ENCODE results near the gene ERG.

ERG gene

DNA sequence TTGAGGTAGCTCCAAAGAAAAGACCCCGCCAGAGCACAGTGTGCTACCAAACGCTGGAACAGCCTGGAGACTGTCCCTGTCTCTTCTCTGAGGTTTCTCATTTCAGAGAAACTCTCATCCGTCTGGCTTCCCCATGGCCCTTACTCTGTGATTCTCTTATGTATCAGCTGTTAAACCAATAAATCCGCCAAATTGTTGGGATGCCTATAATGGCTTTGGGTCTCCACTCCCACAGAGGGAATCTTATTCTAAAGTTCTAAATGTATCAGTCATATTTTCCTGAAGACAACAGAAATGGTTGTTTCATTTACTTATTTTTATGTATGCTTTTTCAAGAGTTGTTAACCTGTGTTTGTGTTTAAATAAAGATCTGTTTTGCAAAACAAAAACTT is 4.0 kb downstream of the ERG start:
- no peak for DNase-seq (ENCODE audit: low spot score)
- H3K4me3 ChIP-seq, result peak overlapping the region; percentile 49
- TF ChIP-seq, protein P1, sequence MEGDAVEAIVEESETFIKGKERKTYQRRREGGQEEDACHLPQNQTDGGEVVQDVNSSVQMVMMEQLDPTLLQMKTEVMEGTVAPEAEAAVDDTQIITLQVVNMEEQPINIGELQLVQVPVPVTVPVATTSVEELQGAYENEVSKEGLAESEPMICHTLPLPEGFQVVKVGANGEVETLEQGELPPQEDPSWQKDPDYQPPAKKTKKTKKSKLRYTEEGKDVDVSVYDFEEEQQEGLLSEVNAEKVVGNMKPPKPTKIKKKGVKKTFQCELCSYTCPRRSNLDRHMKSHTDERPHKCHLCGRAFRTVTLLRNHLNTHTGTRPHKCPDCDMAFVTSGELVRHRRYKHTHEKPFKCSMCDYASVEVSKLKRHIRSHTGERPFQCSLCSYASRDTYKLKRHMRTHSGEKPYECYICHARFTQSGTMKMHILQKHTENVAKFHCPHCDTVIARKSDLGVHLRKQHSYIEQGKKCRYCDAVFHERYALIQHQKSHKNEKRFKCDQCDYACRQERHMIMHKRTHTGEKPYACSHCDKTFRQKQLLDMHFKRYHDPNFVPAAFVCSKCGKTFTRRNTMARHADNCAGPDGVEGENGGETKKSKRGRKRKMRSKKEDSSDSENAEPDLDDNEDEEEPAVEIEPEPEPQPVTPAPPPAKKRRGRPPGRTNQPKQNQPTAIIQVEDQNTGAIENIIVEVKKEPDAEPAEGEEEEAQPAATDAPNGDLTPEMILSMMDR (IDR thresholded peaks at IDR 0.05), result no peak
- peak overlapping the region in 1 of 2 donors; percentile 54 for H3K27ac ChIP-seq

DNA sequence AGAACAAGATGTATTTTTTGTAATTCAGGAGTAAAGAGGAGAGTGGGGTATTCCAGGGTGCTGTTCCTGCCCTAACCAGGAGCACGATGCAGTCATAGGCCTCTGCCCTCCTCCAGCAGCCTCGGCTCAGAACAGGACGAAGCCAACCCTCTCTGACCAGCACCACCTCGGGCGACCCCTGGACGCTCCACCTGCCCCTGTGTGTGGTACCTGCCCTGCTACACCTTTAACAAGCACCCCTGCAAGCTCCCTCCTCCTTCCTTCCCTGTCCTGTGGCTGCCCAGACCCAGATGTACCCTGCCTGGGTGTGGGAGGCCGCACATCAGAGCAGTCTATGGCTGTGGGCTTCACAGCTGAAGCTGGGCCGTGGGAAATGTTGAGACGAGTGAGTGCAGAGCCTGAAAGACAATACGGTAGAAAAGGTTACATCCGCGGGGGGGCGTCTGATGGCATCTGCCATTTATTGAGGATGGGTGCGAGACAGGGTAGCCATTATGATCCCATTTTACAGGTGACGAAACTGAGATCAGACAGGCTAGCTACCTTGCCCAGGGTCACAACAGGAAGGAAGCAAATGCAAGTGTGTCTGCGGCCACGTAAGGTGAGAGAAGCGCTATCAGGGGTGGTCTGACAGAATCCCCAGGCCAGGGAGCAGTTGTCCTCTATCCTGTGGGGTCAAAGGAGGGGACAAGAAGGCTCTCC is 4.6 kb downstream of the ERG start:
- H3K27ac ChIP-seq, result peak overlapping the region in 1 of 2 donors; percentile 54
- peak overlapping the region; percentile 49 for H3K4me3 ChIP-seq
- no peak for DNase-seq (ENCODE audit: low spot score)
- TF ChIP-seq, protein P1 (IDR thresholded peaks at IDR 0.05), result no peak

DNA sequence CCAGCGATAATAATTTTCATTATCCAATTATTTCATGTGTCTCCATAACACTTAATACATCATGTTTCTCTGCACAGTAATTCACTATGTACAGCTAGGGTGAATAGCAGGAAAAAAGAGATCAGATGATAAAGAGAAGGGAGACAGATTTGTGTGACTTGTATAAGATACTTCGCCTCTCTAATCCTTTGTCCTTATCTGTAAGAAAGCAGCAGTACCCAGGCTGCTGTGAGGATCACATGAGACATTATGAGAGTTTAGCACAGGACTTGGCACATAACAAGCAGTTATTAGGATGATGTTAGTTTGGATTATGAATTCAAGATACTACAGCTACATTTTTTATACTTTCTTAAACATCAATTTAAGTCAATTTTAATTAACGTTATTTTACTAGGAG is 6.3 kb downstream of the ERG start:
- Histone ChIP-seq H3K4me3 (no peak overlapping the region), H3K27ac (peak overlapping the region; percentile 44 to 63)
- TF ChIP-seq, protein P1 (IDR thresholded peaks at IDR 0.05), result no peak
- no peak for DNase-seq (ENCODE audit: low spot score)

DNA sequence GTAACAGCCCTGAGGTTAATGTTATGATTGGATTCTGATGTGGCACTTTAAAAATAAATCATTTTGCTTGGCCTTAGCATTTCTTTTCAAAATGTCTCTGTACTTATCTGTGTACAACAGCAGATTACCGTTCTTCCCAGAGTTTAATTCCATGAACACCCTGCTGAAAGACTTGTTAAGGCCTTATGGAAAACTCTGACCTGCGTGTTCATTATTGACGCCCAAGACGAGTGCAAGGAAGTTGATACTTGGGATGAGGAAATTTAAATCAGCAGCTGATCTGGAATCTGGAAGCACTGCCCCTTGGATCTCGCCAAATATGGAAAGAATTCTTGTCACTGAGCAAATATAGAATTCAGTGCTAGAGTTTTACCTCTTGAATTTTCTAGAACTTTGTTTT is 6.7 kb downstream of the ERG start:
- DNase-seq (ENCODE audit: low spot score), result no peak
- Histone ChIP-seq H3K27ac (peak overlapping the region; percentile 44 to 63), H3K4me3 (no peak overlapping the region)
- TF ChIP-seq, protein P1 (IDR thresholded peaks at IDR 0.05), result no peak

DNA sequence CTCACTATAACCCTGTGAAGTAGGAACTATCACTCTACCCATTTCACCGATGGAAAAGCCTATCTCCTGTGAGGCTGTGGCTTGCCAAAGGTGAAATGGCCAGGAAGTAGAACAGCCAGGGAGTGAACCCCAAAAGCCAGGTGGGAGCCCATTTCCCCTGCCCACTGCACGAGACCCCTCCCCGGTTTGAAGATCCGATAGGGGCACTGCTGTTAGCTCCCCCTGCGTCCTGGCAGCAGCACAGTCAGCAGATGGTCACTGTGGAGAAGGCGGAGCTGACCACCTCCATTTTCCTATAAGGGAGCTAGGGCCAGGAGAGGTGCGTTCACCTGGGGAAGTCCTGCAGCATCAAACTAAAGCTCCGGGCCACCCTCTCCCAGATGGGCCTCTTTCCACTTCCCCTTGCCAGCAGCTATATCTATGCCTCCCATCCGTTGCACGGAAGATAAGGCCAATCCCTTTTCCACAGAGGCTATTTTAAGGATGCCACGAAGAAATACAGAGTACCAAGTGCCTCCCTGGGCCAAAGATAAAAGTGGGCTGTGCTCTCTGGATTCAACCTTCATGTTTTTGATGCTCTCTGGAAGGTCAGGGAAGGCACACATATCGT is 7.8 kb downstream of the ERG start:
- Histone ChIP-seq H3K4me3 (no peak overlapping the region), H3K27ac (peak overlapping the region; percentile 39 to 69)
- DNase-seq (ENCODE audit: low spot score), result no peak
- TF ChIP-seq, protein P1 (IDR thresholded peaks at IDR 0.05), result no peak

DNA sequence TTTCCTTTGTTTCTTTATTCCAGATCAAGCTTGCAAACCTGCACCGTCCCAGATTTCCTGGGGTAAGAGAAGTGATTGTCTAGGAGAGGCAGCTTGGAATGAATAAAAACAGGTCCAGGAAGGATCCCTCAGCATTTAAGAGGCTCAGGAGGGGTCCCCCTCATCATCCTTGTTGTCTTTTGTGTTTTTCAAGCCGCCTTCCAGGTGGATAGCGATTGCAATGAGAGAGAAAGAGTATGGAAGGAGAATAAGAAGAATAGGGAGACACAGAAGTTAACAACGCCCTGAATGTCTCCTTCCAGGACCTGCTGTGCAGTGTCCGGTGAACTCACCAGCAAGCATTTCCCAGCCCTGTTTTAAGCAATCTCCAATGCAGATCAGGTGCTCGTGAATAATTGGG is 8.5 kb downstream of the ERG start:
- TF ChIP-seq, protein P1 (IDR thresholded peaks at IDR 0.05), result no peak
- Histone ChIP-seq H3K27ac (peak overlapping the region; percentile 24 to 39), H3K4me3 (no peak overlapping the region)
- no peak for DNase-seq (ENCODE audit: low spot score)

DNA sequence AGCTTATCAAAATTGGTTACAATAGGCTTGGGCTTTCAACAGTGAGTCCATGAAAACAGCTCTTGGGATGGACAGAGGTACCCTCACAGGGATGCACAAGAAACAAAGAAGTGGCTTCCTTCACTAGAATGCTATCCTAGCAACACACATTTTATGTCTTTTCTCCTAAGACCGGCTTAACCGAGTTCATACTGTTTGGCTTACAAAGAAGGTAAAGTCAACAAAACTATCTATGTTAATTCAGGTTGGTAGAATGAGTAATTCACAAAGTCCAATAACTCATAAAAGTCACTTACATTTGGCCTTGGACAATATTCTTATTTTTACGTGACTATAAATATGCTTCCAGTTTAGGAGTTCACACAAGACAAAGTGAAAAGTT is 9.0 kb downstream of the ERG start:
- H3K27ac ChIP-seq, result peak overlapping the region; percentile 24 to 39

More for the DNA sequence above, 9.0 kb downstream of the ERG start:
- no peak for DNase-seq (ENCODE audit: low spot score)
- TF ChIP-seq, protein P1 (IDR thresholded peaks at IDR 0.05), result no peak
- H3K4me3 ChIP-seq, result no peak overlapping the region
